Endometrial microvascular endothelial cells (primary cell): ENCODE results near the gene BAD. TPM values are rescaled to one million over a fixed set of nuclear protein-coding genes. Genes with fewer than 3 reads are reported as not detected.
"Not testable (repeated sequence)": the region's sequence is repeated elsewhere in the genome, so short reads cannot be mapped to it uniquely, and the experiment has no call there.

Experiments used
- in situ Hi-C: cut with HindIII; loops from 2 replicates; pipeline ENCODE4 v1.10.0; 2017; ENCODE audit warnings: low sequenced_read_pairs, low pct_unique_long_range_greater_than_20kb; ENCODE audit errors: inconsistent ontology term
- total RNA-seq: library from RNA; depleted of rRNA; stranded (reverse); fragments of >200 nt; gene quantifications from one replicate; pipeline ENCODE4 v1.2.3, GENCODE V29; 2015; ENCODE audit errors: inconsistent ontology term

The BAD gene
- 91.0 TPM for total RNA-seq

GRCh38 chr11:64284048-64284961, at the start of gene BAD:
BAD (minus strand) TSS chr11:64284665; CDS start chr11:64284368, 297 bp downstream.
- in situ Hi-C loops, result no loop called here

DNA sequence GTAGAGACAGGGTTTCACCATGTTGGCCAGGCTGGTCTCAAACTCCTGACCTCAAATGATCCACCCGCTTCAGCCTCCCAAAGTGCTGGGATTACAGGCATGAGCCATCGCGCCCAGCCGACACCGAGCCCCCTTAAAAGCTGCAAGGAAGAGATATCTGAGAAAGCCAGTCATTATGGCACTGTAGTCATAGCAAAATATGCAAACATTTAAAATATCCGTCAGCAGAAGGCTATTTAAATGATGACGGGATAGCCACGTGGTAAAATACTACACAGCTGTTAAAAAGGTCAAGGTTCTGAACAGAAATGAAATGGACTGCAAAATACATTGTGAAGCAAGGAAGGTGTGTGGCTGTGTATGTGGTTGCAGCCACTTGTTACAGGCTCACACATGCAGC, 49.1 kb upstream of the BAD start:
- in situ Hi-C loops, result no loop called here

GRCh38 chr11:64331569-64332371, 47.3 kb upstream of the BAD start:
- in situ Hi-C loops, result no loop called here

GRCh38 chr11:64330888-64331287, 46.4 kb upstream of the BAD start:
- in situ Hi-C loops, result no loop called here

GRCh38 chr11:64327993-64328392, 43.5 kb upstream of the BAD start:
- in situ Hi-C loops, result no loop called here

DNA sequence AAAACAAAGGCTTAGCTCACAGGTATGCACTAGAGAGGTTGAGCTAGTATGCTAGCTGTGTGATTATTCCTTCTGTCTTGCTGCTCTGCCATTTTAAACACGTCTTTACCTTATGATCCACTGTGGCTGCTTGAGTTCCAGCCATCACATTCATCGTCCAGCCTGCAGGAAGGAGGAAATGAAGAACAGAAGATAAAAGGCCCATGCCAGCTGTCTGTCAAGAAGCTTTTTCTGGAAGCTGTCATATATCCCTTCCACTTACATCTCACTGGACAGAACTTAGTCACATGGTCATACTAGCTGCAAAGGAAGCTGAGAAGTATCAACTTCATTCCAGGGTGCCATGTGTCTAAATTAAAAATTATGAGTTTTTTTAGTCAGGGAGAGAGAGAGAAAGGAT, 42.9 kb upstream of the BAD start:
- in situ Hi-C loops, result no loop called here

DNA sequence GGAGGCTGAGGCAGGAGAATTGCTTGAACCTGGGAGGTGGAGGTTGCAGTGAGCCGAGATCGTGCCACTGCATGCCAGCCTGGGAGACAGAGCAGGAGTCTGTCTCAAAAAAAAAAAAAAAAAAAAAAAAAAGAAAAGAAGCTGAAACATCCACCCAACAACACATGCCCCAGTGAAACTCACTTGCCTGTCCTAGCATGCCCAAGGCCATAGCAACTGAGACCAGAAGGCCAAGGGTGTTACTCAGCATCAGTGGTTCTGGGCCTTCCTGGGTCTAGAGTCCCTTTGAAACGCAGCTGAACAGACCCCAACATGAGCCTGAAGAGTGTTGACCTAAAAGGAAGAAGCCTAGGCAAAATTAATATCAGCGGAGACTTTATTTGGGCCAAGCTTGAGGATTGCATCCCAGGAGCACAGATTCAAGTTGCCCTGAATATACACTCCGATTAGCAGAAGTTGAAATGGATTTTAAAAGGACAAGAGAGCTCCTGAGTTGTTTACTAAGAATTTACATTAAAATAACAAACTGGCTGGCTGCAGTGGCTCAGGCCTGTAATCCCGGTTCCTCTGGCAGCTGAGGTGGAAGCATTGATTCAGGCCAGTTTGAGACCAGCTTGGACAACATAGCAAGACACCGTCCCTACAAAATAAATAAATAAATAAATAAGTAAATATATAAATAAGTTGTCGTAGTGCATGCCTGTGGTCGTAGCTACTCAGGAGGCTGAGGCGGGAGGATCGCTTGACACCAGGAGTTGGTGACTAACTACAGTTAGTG, 40.4 kb upstream of the BAD start:
- in situ Hi-C loops, result no loop called here

- in situ Hi-C loops, result not testable (repeated sequence)
These were observed 39.5 kb upstream of the BAD start for GRCh38 chr11:64323984-64324383.

DNA sequence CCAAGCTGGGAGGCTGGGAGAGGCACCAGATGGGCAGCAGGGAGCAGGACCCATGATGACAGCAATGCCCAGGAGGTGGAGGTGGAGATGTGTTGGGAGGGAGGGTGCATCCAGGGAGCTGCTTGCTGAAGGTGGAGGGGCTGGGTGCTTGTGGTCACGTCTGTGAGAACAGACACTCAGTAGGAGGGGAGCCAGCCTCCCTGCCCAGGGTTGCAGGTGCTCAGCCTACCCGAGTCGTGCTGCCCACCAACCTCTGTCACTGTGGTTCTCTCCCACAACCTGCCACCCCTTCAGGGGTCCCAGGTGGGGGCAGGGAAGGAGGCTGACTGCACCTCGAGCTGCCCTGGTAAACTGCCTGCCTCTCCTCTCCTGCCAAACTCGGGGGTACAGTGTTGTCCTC, 38.9 kb upstream of the BAD start:
- in situ Hi-C loops, result no loop called here

DNA sequence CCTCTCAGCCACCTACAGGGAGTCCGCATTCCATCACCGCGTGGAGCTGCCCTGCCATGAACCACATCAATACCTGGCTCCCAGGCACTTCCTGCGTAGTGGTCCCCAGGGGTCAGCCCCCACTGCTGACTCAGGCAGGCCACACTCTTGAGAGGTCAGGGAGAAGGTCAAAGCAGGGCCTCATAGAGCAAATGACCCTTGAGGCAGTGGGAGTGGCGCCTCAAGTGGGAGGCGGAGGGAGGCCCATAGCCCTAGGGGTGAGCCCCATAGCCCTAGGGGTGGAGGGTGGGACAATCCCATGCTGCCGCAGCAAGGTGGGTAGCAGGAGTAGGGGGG, 38.4 kb upstream of the BAD start:
- in situ Hi-C loops, result no loop called here

DNA sequence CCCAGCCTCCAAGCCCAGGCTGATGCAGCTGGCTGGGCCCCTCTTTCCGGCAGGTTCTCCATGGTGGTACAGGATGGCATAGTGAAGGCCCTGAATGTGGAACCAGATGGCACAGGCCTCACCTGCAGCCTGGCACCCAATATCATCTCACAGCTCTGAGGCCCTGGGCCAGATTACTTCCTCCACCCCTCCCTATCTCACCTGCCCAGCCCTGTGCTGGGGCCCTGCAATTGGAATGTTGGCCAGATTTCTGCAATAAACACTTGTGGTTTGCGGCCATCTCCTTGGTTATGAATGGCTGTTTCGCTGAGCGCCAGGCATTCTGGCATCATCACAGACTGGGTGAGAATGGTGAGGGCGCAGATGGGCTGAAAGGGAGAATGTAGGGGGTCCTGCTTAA, 37.1 kb upstream of the BAD start:
- in situ Hi-C loops, result no loop called here

DNA sequence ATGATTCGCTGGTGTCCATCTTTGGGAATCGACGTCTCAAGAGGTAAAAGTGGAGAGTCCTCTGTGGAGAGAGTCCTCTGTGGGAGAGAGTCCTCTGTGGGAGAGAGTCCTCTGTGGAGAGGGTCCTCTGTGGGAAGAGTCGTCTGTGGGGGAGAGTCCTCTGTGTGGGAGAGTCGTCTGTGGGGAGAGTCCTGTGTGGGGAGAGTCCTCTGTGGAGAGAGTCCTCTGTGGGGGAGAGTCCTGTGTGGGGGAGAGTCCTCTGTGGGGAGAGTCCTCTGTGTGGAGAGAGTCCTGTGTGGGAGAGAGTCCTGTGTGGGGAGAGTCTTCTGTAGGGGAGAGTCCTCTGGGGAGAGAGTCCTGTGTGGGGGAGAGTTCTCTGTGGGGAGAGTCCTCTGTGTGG, 36.6 kb upstream of the BAD start:
- in situ Hi-C loops, result no loop called here

GRCh38 chr11:64320556-64320955, 36.1 kb upstream of the BAD start:
- in situ Hi-C loops, result no loop called here

DNA sequence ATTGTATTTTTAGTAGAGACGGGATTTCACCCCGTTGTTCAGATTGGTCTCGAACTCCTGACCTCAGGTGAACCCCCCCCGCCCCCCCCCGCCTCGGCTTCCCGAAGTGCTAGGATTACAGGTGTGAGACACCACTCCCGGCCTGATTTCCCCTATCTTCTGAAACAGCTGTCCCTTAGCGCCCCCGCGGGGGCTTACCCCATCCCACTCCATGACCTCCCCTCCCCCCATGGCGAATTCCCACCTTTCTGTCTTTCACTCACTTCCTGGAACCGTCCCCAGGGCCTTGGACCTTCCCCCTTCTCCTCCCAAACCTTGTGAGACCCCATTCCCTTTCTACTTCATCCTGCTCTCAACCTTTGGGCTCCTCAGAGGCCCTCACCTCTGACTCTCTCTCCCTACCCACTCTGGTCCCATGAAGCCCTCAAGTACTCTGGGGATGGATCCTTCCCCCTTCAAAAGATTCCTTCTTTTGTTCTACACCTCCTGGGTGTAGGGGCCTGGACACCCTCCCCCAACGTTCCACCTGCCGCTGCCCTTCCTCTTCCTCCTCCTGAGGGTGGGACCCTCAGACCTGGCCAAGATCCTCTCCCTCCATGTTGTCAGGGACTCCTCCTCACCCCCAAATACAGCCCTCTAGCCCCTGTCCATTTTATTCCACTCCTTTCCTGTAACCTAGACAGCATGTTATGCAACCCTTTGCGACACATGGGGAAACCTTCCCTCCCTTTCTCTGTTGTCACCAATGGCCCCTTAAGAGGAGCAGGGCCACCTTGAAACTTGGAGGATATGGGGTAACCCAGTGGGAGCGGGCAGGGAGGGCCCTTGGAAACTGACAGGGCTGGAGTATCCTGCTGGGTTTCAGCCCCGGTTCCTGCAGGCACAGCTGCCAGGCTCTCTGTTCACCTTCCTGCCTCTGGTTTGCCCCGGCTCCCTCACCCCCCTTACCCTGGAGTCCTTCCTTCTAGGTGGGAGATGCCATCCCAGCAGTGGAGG, 34.6 kb upstream of the BAD start:
- in situ Hi-C loops, result no loop called here

- in situ Hi-C loops, result no loop called here
These were observed 33.7 kb upstream of the BAD start, which contains the start of gene PRDX5 for GRCh38 chr11:64317961-64318765. PRDX5 (plus strand) TSS chr11:64318121; CDS start chr11:64318216, 95 bp downstream.

- in situ Hi-C loops, result no loop called here
These were observed 33.0 kb upstream of the BAD start, which contains the start of gene TRMT112 for GRCh38 chr11:64317325-64317960. TRMT112 (minus strand) TSS chr11:64317559; CDS start chr11:64317526, 33 bp downstream.
